IPS DF 19.7 (cell line): ENCODE data around the gene TTLL4.
A peak's percentile ranks its signal among the peaks of the same experiment; 100 is the strongest.

Source experiments
- DNase-seq: peaks from one replicate; pipeline ENCODE4 v3.0.0-alpha.2; 2013; ENCODE audit warnings: low read depth, low spot score

Gene TTLL4

DNA sequence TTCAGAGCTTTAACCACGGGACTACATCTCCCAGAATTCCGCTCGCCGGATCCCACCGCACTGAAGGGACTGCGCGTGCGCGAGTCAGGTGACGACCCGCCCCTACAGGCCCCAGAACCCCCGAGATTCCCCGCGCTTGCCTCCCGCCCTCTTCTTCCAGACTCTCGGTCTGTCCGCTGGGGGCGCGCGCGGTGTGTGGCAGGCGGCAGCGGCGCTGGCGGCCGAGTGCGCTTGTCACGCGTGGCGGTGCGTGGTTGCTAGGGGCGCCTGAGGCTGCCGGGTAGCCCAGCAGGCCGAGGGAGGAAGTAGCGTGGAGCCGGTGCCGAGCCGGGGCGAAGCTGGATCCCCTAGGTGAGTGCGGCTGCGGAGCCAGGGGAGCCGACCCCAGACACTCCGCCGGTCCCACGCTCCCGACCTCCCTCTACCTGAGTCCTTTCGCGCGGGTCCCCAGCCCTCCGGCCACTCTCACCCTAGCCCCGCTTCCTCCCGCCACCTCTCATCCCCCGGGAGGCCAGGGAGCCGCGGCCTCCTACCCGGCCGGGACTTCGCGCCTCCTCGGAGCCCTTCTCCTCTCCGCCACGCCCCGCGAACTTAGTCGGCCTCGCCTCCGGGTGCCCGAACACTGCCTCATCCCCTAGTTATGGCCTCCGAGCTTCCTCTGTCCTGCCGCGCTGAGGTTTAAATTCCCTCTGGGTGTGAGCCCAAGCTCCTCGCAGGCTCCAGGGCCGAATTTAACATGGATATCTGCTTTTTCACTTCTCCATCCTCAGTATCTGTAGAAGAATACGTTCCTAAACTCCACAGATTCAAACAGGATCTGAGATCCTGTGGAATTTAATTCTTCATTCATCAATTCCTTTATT is at the start of gene TTLL4:
TSS of gene TTLL4 (plus strand) at position 149 of the 863 bp plus-strand sequence. CDS start 26,842 bp downstream, outside the sequence.
- peak; percentile 71 for DNase-seq

GRCh38 chr2:218662377-218662776 is 48.3 kb upstream of the TTLL4 start:
- DNase-seq, result no peak

- no peak for DNase-seq
Observed at GRCh38 chr2:218662827-218663226, 47.8 kb upstream of the TTLL4 start.

DNA sequence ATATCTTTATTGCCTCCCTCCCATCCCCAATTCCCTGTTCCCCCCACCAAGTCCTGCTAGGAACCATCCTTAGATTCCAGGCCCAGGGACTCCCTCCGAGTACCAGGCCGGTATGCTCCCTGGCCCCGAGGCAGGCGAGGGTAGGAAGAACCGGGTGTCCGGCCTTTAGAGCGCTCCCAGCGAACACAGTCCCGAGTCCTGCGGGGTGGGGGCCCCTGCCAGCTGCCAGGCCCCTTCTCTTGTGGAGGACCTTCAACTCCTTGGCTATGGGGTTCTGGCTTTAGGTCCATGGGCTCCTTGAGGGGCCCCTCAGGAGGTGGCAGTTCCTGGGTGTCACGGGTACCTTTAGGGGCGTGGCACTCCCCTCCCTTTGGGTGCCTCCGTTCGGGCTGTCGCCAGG is 46.7 kb upstream of the TTLL4 start:
- no peak for DNase-seq

- no peak for DNase-seq
Observed at GRCh38 chr2:218664653-218665052, 46.0 kb upstream of the TTLL4 start.

- DNase-seq, result no peak
Observed at GRCh38 chr2:218671097-218671653, 39.5 kb upstream of the TTLL4 start.

GRCh38 chr2:218671654-218672566 is 38.7 kb upstream of the TTLL4 start, which contains the start of the genes RNF25 and STK36:
TSS of gene RNF25 (minus strand) at chr2:218672002. CDS start at chr2:218671970, 32 bp downstream.
TSS of gene STK36 (plus strand) at chr2:218672086. CDS start at chr2:218672830, 744 bp downstream.
- DNase-seq, result peak; percentile 83

DNA sequence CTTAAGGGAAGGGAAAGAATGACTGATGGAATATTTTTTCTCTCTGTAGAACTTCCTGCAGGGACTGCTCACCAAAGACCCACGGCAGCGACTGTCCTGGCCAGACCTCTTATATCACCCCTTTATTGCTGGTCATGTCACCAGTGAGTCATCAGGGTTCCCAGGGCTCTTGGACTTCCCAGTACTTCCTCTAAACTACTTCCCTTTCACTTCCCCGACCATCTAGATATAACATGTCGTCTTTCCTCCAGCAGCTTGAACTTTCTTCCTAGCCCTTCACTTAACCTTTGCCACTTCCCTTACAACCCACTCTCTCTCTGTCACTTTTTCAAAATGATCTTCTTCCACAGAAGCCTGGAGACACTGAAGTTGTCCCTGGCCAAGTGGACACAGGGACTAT is 31.5 kb upstream of the TTLL4 start:
- no peak for DNase-seq

DNA sequence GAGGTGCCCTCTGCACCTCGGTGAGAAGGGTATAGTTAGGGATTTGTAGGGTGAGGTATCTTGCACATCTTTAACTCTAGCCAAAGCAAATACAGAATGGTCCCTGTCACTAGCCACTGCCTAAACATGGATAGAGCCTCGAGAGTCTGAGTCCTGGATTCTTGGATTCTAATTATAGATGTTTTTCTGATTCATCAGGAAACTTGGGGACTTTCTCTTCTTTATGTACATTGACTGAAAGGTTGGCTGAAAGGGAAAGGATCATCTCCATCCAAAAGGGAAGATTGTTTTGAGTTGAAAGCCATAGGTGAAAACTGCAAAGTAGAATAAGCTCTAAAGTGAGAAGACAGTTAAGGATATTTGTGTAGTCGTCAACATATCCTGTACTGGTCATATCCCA is 30.6 kb upstream of the TTLL4 start:
- DNase-seq, result no peak

DNA sequence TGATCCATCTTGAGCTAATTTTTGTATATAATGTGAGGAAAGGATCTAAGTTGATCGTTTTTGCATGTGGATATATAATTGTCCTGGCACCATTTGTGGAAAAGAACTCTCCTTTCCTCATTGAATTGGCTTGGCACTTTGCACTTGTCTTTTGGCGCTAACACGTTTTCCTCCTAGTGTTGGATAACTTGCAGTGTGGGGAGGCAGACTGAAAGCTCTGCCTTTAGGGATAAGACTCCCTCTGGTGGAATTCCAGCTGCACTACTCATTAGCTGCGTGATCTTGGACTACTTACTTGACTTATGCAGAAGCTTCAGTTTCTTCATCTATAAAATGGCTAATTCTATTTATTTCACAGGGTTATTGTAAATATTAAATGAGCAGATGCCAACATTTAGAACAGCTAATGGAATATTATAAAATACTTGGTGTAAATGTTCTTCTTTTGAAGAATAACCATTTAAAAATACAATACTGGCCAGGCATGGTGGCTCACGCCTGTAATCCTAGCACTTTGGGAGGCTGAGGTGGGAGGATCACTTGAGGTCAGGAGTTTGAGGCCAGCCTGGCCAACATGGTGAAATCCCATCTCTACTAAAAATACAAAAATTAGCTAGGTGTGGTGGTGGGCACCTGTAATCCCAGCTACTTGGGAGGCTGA is 23.1 kb upstream of the TTLL4 start:
- peak; percentile 59 for DNase-seq

GRCh38 chr2:218691234-218691633 is 19.4 kb upstream of the TTLL4 start:
- DNase-seq, result no peak

DNA sequence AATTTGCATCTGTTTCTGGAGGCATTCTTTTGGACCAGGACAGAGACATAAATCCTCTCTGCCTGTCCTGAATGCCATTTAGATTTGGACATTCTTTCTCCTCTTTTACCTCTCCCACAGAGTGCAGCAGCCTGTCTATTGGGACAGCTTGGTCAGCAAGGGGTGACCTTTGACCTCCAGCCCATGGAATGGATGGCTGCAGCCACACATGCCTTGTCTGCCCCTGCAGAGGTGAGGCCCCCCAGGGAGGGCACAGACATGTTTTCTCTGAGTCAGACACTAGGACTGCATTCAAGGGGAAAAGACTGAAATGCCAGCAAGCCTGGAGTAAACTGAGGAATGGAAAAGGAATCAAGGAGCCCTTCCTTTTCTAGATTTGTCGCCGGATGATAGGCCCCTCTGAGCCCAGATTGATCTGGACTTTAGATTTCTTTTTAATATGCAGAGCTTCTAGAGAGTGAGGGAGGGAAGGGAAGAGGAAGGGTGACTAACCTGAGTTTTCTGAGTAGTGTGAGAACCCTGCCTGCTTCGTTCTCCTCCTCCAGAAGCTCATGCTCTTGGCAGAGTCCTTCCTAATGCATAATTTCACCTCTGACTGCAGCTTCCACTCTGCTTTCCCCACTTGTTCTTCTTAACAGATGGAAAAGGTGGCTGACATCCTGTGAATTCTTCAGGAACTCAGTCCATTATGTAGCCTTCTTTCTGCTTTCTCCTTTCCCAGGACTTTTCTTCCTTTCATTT is 16.1 kb upstream of the TTLL4 start:
- no peak for DNase-seq

DNA sequence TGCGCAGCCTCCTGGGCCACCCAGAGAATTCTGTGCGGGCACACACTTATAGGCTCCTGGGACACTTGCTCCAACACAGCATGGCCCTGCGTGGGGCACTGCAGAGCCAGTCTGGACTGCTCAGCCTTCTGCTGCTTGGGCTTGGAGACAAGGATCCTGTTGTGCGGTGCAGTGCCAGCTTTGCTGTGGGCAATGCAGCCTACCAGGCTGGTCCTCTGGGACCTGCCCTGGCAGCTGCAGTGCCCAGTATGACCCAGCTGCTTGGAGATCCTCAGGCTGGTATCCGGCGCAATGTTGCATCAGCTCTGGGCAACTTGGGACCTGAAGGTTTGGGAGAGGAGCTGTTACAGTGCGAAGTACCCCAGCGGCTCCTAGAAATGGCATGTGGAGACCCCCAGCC is 11.8 kb upstream of the TTLL4 start:
- DNase-seq, result no peak

DNA sequence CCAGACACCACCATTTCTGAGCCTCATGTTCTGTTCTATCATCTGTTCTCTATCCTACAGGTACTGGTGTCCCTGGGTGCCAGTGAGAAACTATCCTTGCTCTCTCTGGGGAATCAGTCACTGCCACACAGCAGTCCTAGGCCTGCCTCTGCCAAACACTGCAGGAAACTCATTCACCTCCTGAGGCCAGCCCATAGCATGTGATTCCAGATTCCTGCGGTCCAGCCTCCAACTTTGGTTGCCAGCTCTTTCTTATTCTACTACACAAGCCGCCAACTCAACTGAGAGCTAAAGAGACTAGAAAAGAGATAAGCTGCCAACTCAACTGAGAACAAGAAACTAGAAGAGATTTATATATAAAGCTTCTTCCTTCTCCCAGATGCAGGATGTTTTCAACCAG is 8.8 kb upstream of the TTLL4 start:
- no peak for DNase-seq

DNA sequence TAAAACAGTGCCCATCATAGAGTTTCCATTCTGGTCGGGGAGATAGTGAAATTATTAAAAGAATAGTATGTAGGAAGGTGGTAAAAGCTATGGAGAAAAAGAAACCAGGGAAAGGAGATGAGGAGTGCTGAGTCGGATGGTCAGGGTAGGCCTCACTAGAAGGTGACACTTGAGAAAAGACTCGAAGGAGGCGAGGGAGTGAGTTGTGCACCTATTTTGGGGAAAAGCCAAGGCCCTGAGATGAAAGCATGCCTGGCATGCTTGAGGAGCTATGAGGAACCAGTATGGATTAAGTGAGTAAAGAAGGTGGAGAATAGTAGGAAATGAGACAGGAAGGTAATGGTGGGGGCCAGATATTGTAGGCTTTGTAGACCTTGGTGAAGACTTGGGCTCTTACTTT is 7.3 kb upstream of the TTLL4 start:
- DNase-seq, result no peak

GRCh38 chr2:218708086-218708485 is 2.5 kb upstream of the TTLL4 start:
- no peak for DNase-seq

- no peak for DNase-seq
Observed at GRCh38 chr2:218709908-218710307, 727 bp upstream of the TTLL4 start.

GRCh38 chr2:218710334-218710686 is 325 bp upstream of the TTLL4 start:
- no peak for DNase-seq

- no peak for DNase-seq
Observed at GRCh38 chr2:218711550-218711929, 905 bp downstream of the TTLL4 start.

DNA sequence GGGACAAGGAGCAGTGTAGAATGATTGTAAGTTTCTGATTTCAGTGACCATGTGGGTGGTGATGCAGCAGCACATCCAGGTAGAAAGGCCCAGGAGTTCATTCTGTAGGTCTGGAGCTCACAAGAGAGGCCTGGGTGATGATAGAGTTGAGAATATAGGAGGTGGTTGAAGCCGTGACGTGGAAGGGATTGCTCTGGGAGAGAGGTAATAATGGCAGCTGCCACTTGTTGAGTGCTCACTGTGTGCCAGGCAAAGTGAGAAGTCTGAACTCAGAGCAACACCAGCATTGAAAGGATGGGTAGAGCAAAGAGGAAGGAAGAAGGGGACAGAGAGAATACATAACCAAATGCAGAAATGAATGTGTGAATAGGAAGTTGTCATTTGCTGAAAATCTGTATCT is 3.3 kb downstream of the TTLL4 start:
- no peak for DNase-seq

DNA sequence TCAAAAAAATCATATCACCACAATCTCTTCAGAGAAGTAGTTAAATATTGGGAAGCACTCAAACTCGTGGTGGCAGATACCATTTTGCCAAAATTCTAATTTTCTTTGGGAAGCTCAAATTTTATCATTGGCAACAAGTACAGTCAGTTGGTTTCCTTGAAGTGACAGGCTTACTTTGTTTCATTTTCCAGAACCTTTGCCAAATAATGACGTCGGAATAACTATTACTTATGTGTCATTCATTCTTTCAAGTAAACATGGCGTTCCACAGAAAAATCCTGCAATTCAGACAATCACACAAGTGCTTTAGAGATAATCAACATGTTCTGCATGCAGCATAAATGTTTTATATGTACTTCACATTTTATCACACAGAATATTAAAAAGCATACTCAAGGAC is 5.4 kb downstream of the TTLL4 start:
- DNase-seq, result no peak
